OCI-LY7 (cell line): ENCODE data around the gene ST8SIA5. TPM values are rescaled to one million over a fixed set of nuclear protein-coding genes. Genes with fewer than 3 reads are reported as not detected.

ENCODE experiments used
- BruUV-seq: library from RNA; stranded (reverse); fragments of 400-500 nt; replicated peaks from 2 replicates; lab custom pipeline; 2021; lab: Mats Ljungman, UMichigan
- CTCF ChIA-PET: fragments of 300-600 bp; sonication (Branson Sonifier 250); formaldehyde crosslinking; loops from one replicate; lab custom pipeline; 2022; ENCODE audit warnings: antibody characterized with exemption; ENCODE audit not compliant: unreplicated experiment; lab: Charles Lee
- POLR2A ChIA-PET: fragments of 300-600 bp; sonication (Branson Sonifier 250); formaldehyde crosslinking; loops from one replicate; lab custom pipeline; 2022; ENCODE audit warnings: antibody characterized with exemption; lab: Charles Lee
- DNase-seq: peaks from one replicate; pipeline ENCODE4 v3.0.0-alpha.2; 2015; ENCODE audit warnings: low spot score
- H2AFZ ChIP-seq: fragments of 200-600 bp; sonication (generic), shearing (Covaris generic); 2 replicates; pipeline ENCODE4 v1.6.1; 2014; ENCODE audit warnings: mild to moderate bottlenecking, antibody characterized with exemption, low read length, moderate library complexity
- H3K27ac ChIP-seq: fragments of 200-600 bp; sonication (generic); 2 replicates; pipeline ENCODE4 v1.5.1; 2014; ENCODE audit warnings: mixed run types, low read depth, mild to moderate bottlenecking, moderate library complexity, low read length, inconsistent platforms; ENCODE audit not compliant: poor library complexity, severe bottlenecking
- H3K36me3 ChIP-seq: fragments of 200-600 bp; sonication (generic); 2 replicates; pipeline ENCODE4 v1.6.1; 2014; ENCODE audit warnings: mild to moderate bottlenecking, antibody characterized with exemption, low read length, moderate library complexity, mixed read lengths; ENCODE audit not compliant: insufficient read depth
- H3K4me1 ChIP-seq: fragments of 200-600 bp; sonication (generic); 2 replicates; pipeline ENCODE4 v1.5.1; 2014; ENCODE audit warnings: mild to moderate bottlenecking, low read length; ENCODE audit not compliant: insufficient read depth, poor library complexity, severe bottlenecking
- H3K4me2 ChIP-seq: fragments of 200-600 bp; sonication (generic); 2 replicates; pipeline ENCODE4 v1.6.1; 2014; ENCODE audit warnings: mild to moderate bottlenecking, low read length
- H3K4me3 ChIP-seq: fragments of 200-600 bp; sonication (generic); 2 replicates; pipeline ENCODE4 v1.5.1; 2014; ENCODE audit warnings: mild to moderate bottlenecking, low read depth, low read length; ENCODE audit not compliant: poor library complexity, severe bottlenecking
- H3K79me2 ChIP-seq: fragments of 200-600 bp; sonication (generic); 2 replicates; pipeline ENCODE4 v1.6.1; 2016; ENCODE audit warnings: low read depth, mild to moderate bottlenecking, low read length, moderate library complexity, mixed read lengths; ENCODE audit not compliant: insufficient read depth
- H3K9me2 ChIP-seq: fragments of 200-600 bp; sonication (generic); 2 replicates; pipeline ENCODE4 v1.6.1; 2016; ENCODE audit warnings: mild to moderate bottlenecking, low read length, mixed read lengths; ENCODE audit not compliant: insufficient read depth
- H3K9me3 ChIP-seq: fragments of 200-600 bp; sonication (generic); 2 replicates; pipeline ENCODE4 v1.6.1; 2014; ENCODE audit warnings: mild to moderate bottlenecking, mixed run types, low read length, mixed read lengths
- H4K20me1 ChIP-seq: fragments of 200-600 bp; sonication (generic); 2 replicates; pipeline ENCODE4 v1.6.1; 2014; ENCODE audit warnings: mild to moderate bottlenecking, antibody characterized with exemption, low read length, moderate library complexity, mixed read lengths; ENCODE audit not compliant: insufficient read depth
- CTCF ChIP-seq: fragments of 200-600 bp; sonication (generic); conservative IDR thresholded peaks from 2 replicates; pipeline ENCODE4 v1.5.1; 2014; ENCODE audit warnings: mild to moderate bottlenecking, antibody characterized with exemption, low read length, moderate library complexity, mixed read lengths
- EZH2phosphoT487 ChIP-seq: fragments of 200-600 bp; sonication (generic); IDR thresholded peaks from 2 replicates; pipeline ENCODE4 v1.6.1; 2018; ENCODE audit warnings: low read depth, borderline replicate concordance, mild to moderate bottlenecking, mixed run types, antibody characterized with exemption, low read length, moderate library complexity, mixed read lengths
- intact Hi-C: fragments of 100-400 bp; cut with micrococcal nuclease; formaldehyde crosslinking; loops from one replicate; pipeline ENCODE4 v1.10.0; 2022; ENCODE audit not compliant: unreplicated experiment
- total RNA-seq, 2 experiments: library from RNA; depleted of rRNA in 1 of 2; stranded (reverse); fragments of >200 nt in 1 of 2; shearing (Covaris generic) in 1 of 2; gene quantifications; 2 replicates each; pipeline ENCODE4 v1.2.3, GENCODE V29; 2014 to 2022

The ST8SIA5 gene
- total RNA-seq, 2 experiments from 2014 or later, result 0.28 TPM; not detected in 1

DNA sequence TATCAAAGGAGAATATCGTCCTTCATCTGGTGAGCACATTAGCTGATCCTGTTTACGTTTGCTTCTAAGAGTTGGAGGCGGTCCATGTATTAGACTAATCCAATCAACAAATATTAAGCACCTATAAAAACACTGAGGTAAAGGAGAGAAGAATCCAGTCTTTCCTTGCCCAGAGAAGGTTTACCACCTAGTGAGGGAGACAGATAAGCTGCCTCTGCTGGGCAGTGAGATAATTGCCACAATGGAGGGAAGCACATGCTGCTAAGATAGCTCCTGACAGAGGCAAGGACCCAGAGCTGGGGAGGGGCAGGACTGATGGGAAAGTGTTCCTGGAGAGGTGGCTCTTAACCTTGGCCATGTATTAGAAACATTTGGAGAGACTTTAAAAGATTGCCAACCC lies 36.7 kb upstream of the ST8SIA5 start:
- peak; percentile 1 for DNase-seq
- intact Hi-C loops, result no loop called here
- Histone ChIP-seq H3K4me2 (no peak overlapping the region), H3K9me2 (no peaks in the 10 kb centered on the region), H3K4me3 (no peak overlapping the region), H3K4me1 (no peaks in the 10 kb centered on the region), H3K79me2 (no peaks in the 10 kb centered on the region), H3K9me3 (no peaks in the 10 kb centered on the region), H3K36me3 (no peaks in the 10 kb centered on the region), H4K20me1 (no peaks in the 10 kb centered on the region), H2AFZ (no peak overlapping the region), H3K27ac (no peak overlapping the region)
- ChIA-PET POLR2A (no interaction called here), CTCF (no interaction called here)
- no TSS peak for BruUV-seq
- peak; percentile 29 for TF ChIP-seq CTCF
- TF ChIP-seq EZH2phosphoT487, result no peak

DNA sequence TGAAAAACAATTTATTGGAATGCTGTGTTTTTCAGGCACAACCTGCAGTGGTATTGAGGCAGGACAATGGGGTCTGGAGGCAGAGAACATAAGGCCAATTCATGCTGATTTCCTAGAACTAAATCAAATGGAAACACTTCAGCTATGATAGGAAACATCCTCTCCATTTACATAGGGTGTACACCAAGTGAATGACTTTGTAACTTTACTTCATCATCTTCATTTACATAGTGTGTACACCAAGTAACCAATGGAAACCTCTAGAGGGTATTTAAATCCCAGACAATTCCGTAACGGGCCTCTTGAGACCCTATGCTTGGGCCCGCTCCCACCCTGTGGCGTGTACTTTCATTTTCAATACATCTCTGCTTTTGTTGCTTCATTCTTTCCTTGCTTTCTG lies 32.2 kb upstream of the ST8SIA5 start:
- no peaks in the 10 kb centered on the region for H3K9me2 ChIP-seq
- intact Hi-C loops, result no loop called here
- no TSS peak for BruUV-seq

DNA sequence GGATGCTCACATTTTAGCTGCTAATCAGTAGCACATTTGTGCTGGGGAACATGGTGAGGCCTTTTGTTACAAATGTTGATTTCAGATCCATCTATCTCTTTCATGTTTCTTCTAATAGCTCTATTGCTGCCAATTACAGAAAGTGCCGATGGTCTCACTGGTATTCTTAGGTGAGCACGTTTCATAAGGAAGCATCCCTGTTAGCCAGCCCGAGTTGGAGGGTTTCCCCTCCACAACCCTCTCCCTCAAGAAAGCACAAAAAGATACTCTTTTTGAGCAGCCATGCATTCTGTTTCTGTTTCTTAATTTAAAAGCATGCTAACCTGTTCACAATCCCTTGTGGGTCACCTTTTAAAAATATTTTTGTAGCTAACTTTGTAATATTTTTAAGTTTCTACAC lies 30.8 kb upstream of the ST8SIA5 start:
- POLR2A ChIA-PET, result no interaction called here
- Histone ChIP-seq H3K4me2 (no peak overlapping the region), H4K20me1 (no peaks in the 10 kb centered on the region), H3K9me2 (no peaks in the 10 kb centered on the region), H3K79me2 (no peaks in the 10 kb centered on the region), H3K9me3 (no peaks in the 10 kb centered on the region), H3K36me3 (no peaks in the 10 kb centered on the region), H3K4me3 (no peak overlapping the region), H2AFZ (no peak overlapping the region), H3K4me1 (no peaks in the 10 kb centered on the region), H3K27ac (no peak overlapping the region)
- CTCF ChIA-PET, result no interaction called here
- BruUV-seq, result no TSS peak
- no peak for DNase-seq
- intact Hi-C loops, result no loop called here
- no peak for TF ChIP-seq CTCF
- no peak for TF ChIP-seq EZH2phosphoT487

More for the DNA sequence above, 32.2 kb upstream of the ST8SIA5 start:
- POLR2A ChIA-PET, result no interaction called here
- H3K4me2 ChIP-seq, result no peak overlapping the region
- H3K27ac ChIP-seq, result no peak overlapping the region
- H3K4me3 ChIP-seq, result no peak overlapping the region
- no peaks in the 10 kb centered on the region for H3K4me1 ChIP-seq
- CTCF ChIA-PET, result no interaction called here
- H3K9me3 ChIP-seq, result no peaks in the 10 kb centered on the region
- H2AFZ ChIP-seq, result no peak overlapping the region
- TF ChIP-seq CTCF, result no peak
- no peak for TF ChIP-seq EZH2phosphoT487
- H3K79me2 ChIP-seq, result no peaks in the 10 kb centered on the region
- no peaks in the 10 kb centered on the region for H3K36me3 ChIP-seq
- DNase-seq, result no peak
- no peaks in the 10 kb centered on the region for H4K20me1 ChIP-seq
